Effector memory CD8-positive, alpha-beta T cell (primary cell): ENCODE data around the gene ARHGAP21.
"Not testable (repeated sequence)": the region's sequence is repeated elsewhere in the genome, so short reads cannot be mapped to it uniquely, and the experiment has no call there.

Source experiments
- ATAC-seq: fragments of 150-1000 bp; cut with Tn5 transposase; replicated peaks from 2 replicates; pipeline ENCODE4 v1.10.0; 2021; ENCODE audit warnings: mild to moderate bottlenecking, moderate library complexity
- DNase-seq, 3 experiments: peaks; one replicate each; pipeline ENCODE4 v3.0.0; 2021
- H3K27ac Mint-ChIP-seq, 2 donors: one replicate each; pipeline ENCODE4 v1.8.0; 2022; ENCODE audit warnings: mild to moderate bottlenecking in 2 of 2, mixed read lengths in 2 of 2, moderate library complexity in 2 of 2
- H3K27me3 Mint-ChIP-seq, 2 donors: one replicate each; pipeline ENCODE4 v1.8.0; 2022; ENCODE audit warnings: mixed read lengths in 2 of 2
- H3K36me3 Mint-ChIP-seq: one replicate; pipeline ENCODE4 v1.8.0; 2022; ENCODE audit warnings: mild to moderate bottlenecking, moderate library complexity, mixed read lengths; ENCODE audit not compliant: insufficient read depth
- H3K4me1 Mint-ChIP-seq, 2 donors: one replicate each; pipeline ENCODE4 v1.8.0; 2022; ENCODE audit warnings: low read depth in 2 of 2, mixed read lengths in 2 of 2
- H3K4me3 Mint-ChIP-seq, 2 donors: one replicate each; pipeline ENCODE4 v1.8.0; 2022; ENCODE audit warnings: mild to moderate bottlenecking in 2 of 2, mixed read lengths in 2 of 2, moderate library complexity in 2 of 2
- H3K9me3 Mint-ChIP-seq, 2 donors: one replicate each; pipeline ENCODE4 v1.8.0; 2022; ENCODE audit warnings: mixed read lengths in 2 of 2

The ARHGAP21 gene

GRCh38 chr10:24622781-24623301 is 100.8 kb downstream of the ARHGAP21 start:
- H3K4me3 Mint-ChIP-seq: peak overlapping the region in 1 of 2 donors; percentile 19
- peaks cover 4 to 8% of the 10 kb centered on the region in 2 donors for H3K4me1 Mint-ChIP-seq
- ATAC-seq: peak; percentile 55
- no peaks in the 10 kb centered on the region for H3K27me3 Mint-ChIP-seq
- H3K9me3 Mint-ChIP-seq: no peaks in the 10 kb centered on the region
- H3K36me3 Mint-ChIP-seq: no peaks in the 10 kb centered on the region
- DNase-seq: no peak
- peak overlapping the region; percentile 41 to 56 for H3K27ac Mint-ChIP-seq

- DNase-seq, H3K4me1 Mint-ChIP-seq, H3K9me3 Mint-ChIP-seq, ATAC-seq, H3K4me3 Mint-ChIP-seq, H3K27me3 Mint-ChIP-seq, H3K36me3 Mint-ChIP-seq: not testable (repeated sequence)
- H3K27ac Mint-ChIP-seq: peak overlapping the region in 1 of 2 donors; percentile 35
These were observed 102.5 kb downstream of the ARHGAP21 start for GRCh38 chr10:24621035-24621795.

- not testable (repeated sequence) for H3K4me3 Mint-ChIP-seq, H3K27me3 Mint-ChIP-seq, ATAC-seq, H3K4me1 Mint-ChIP-seq, DNase-seq, H3K36me3 Mint-ChIP-seq, H3K9me3 Mint-ChIP-seq
- peak overlapping the region in 1 of 2 donors; percentile 74 for H3K27ac Mint-ChIP-seq
These were observed 103.7 kb downstream of the ARHGAP21 start for GRCh38 chr10:24619994-24620310.

GRCh38 chr10:24619291-24619993 is 104.2 kb downstream of the ARHGAP21 start:
- H3K9me3 Mint-ChIP-seq, H3K4me3 Mint-ChIP-seq, H3K4me1 Mint-ChIP-seq, H3K27me3 Mint-ChIP-seq, DNase-seq, ATAC-seq, H3K36me3 Mint-ChIP-seq: not testable (repeated sequence)
- peak overlapping the region in 1 of 2 donors; percentile 74 for H3K27ac Mint-ChIP-seq

GRCh38 chr10:24618401-24618800 is 105.3 kb downstream of the ARHGAP21 start:
- Mint-ChIP-seq H3K9me3 (no peaks in the 10 kb centered on the region), H3K27me3 (no peaks in the 10 kb centered on the region), H3K36me3 (peaks cover 3% of the 10 kb centered on the region), H3K4me1 (peaks cover 4 to 8% of the 10 kb centered on the region in 2 donors), H3K4me3 (no peak overlapping the region), H3K27ac (peak overlapping the region in 1 of 2 donors; percentile 3)
- DNase-seq (no peak), ATAC-seq (no peak)

- H3K4me3 Mint-ChIP-seq: no peak overlapping the region
- peaks cover 3% of the 10 kb centered on the region for H3K36me3 Mint-ChIP-seq
- peak overlapping the region in 1 of 2 donors; percentile 3 for H3K27ac Mint-ChIP-seq
- peaks cover 1 to 5% of the 10 kb centered on the region in 2 donors for H3K4me1 Mint-ChIP-seq
- no peaks in the 10 kb centered on the region for H3K27me3 Mint-ChIP-seq
- DNase-seq: peak; percentile 10 to 21 (median 15)
- H3K9me3 Mint-ChIP-seq: no peaks in the 10 kb centered on the region
- peak; percentile 39 for ATAC-seq
These were observed 105.8 kb downstream of the ARHGAP21 start for GRCh38 chr10:24617771-24618396.

- ATAC-seq: no peak
These were observed 107.2 kb downstream of the ARHGAP21 start for GRCh38 chr10:24616536-24616935.

GRCh38 chr10:24606021-24606420 is 117.7 kb downstream of the ARHGAP21 start:
- Mint-ChIP-seq H3K36me3 (peaks cover 11% of the 10 kb centered on the region), H3K4me3 (no peak overlapping the region), H3K27ac (no peak overlapping the region), H3K27me3 (no peaks in the 10 kb centered on the region), H3K4me1 (no peaks in the 10 kb centered on the region), H3K9me3 (no peaks in the 10 kb centered on the region)
- ATAC-seq: no peak
- no peak for DNase-seq

More at GRCh38 chr10:24616536-24616935, 107.2 kb downstream of the ARHGAP21 start:
- Mint-ChIP-seq H3K9me3 (no peaks in the 10 kb centered on the region), H3K36me3 (peaks cover 3% of the 10 kb centered on the region), H3K4me3 (no peak overlapping the region), H3K27me3 (no peaks in the 10 kb centered on the region), H3K4me1 (no peaks in the 10 kb centered on the region), H3K27ac (no peak overlapping the region)
- DNase-seq: no peak

- no peak for DNase-seq
- Mint-ChIP-seq H3K9me3 (no peaks in the 10 kb centered on the region), H3K27me3 (no peaks in the 10 kb centered on the region), H3K4me3 (no peak overlapping the region), H3K36me3 (peaks cover 13% of the 10 kb centered on the region), H3K4me1 (no peaks in the 10 kb centered on the region), H3K27ac (no peak overlapping the region)
- ATAC-seq: no peak
These were observed 118.5 kb downstream of the ARHGAP21 start for GRCh38 chr10:24605141-24605540.

GRCh38 chr10:24603333-24603732 is 120.4 kb downstream of the ARHGAP21 start:
- Mint-ChIP-seq H3K9me3 (no peaks in the 10 kb centered on the region), H3K4me3 (no peak overlapping the region), H3K27ac (peak overlapping the region in 1 of 2 donors; percentile 59), H3K36me3 (peaks cover 14% of the 10 kb centered on the region), H3K4me1 (no peaks in the 10 kb centered on the region), H3K27me3 (no peaks in the 10 kb centered on the region)
- ATAC-seq (no peak), DNase-seq (no peak)

- Mint-ChIP-seq H3K27ac (no peak overlapping the region), H3K36me3 (peaks cover 15% of the 10 kb centered on the region), H3K4me1 (no peaks in the 10 kb centered on the region), H3K9me3 (no peaks in the 10 kb centered on the region), H3K27me3 (no peaks in the 10 kb centered on the region), H3K4me3 (no peak overlapping the region)
- ATAC-seq (no peak), DNase-seq (no peak)
These were observed 125.7 kb downstream of the ARHGAP21 start for GRCh38 chr10:24597961-24598360.

GRCh38 chr10:24597426-24597825 is 126.3 kb downstream of the ARHGAP21 start:
- no peak overlapping the region for H3K27ac Mint-ChIP-seq
- peaks cover 18% of the 10 kb centered on the region for H3K36me3 Mint-ChIP-seq
- no peaks in the 10 kb centered on the region for H3K4me1 Mint-ChIP-seq
- DNase-seq: no peak
- no peaks in the 10 kb centered on the region for H3K27me3 Mint-ChIP-seq
- ATAC-seq: no peak
- no peaks in the 10 kb centered on the region for H3K9me3 Mint-ChIP-seq
- H3K4me3 Mint-ChIP-seq: no peak overlapping the region

- Mint-ChIP-seq H3K36me3 (peaks cover 27% of the 10 kb centered on the region), H3K4me1 (no peaks in the 10 kb centered on the region), H3K27me3 (no peaks in the 10 kb centered on the region), H3K9me3 (no peaks in the 10 kb centered on the region), H3K4me3 (no peak overlapping the region), H3K27ac (no peak overlapping the region)
- DNase-seq (no peak), ATAC-seq (no peak)
These were observed 127.3 kb downstream of the ARHGAP21 start for GRCh38 chr10:24596217-24596930.
